Endodermal cell (in vitro differentiated cells): Measurements from ENCODE around the gene ZNF445. TPM values are rescaled to one million over a fixed set of nuclear protein-coding genes. Genes with fewer than 3 reads are reported as not detected.
A peak's percentile ranks its signal among the peaks of the same experiment; 100 is the strongest.

ENCODE experiments used
- DNase-seq: peaks from one replicate; pipeline ENCODE4 v3.0.0-alpha.2; 2017
- H3K27ac ChIP-seq: 2 replicates; pipeline ENCODE4 v1.5.1; 2013; ENCODE audit warnings: mild to moderate bottlenecking, low read depth, low read length, moderate library complexity
- H3K27me3 ChIP-seq: 2 replicates; pipeline ENCODE4 v1.6.1; 2013; ENCODE audit warnings: mild to moderate bottlenecking, low read length, moderate library complexity; ENCODE audit not compliant: insufficient read depth, control insufficient read depth, poor library complexity, severe bottlenecking
- H3K36me3 ChIP-seq: 2 replicates; pipeline ENCODE4 v1.7.0; 2013; ENCODE audit warnings: mild to moderate bottlenecking, low read length, moderate library complexity; ENCODE audit not compliant: control insufficient read depth, insufficient read depth
- H3K4me1 ChIP-seq: one replicate; pipeline ENCODE4 v1.7.0; 2013; ENCODE audit warnings: low read length; ENCODE audit not compliant: control insufficient read depth, insufficient read depth
- H3K4me3 ChIP-seq: 2 replicates; pipeline ENCODE4 v1.5.1; 2013; ENCODE audit warnings: mild to moderate bottlenecking, low read length, moderate library complexity
- H3K9ac ChIP-seq: 2 replicates; pipeline ENCODE4 v1.6.1; 2013; ENCODE audit warnings: mild to moderate bottlenecking, low read length, moderate library complexity; ENCODE audit not compliant: poor library complexity, severe bottlenecking; ENCODE audit errors: extremely low read depth
- H3K9me3 ChIP-seq: 2 replicates; pipeline ENCODE4 v1.6.1; 2013; ENCODE audit warnings: mild to moderate bottlenecking, low read length, moderate library complexity; ENCODE audit not compliant: control insufficient read depth
- H3K27ac Mint-ChIP-seq: 2 replicates; pipeline ENCODE4 v1.8.0; 2020; ENCODE audit warnings: mixed read lengths
- H3K27me3 Mint-ChIP-seq: 2 replicates; pipeline ENCODE4 v1.8.0; 2021; ENCODE audit warnings: mild to moderate bottlenecking, mixed read lengths; ENCODE audit not compliant: insufficient read depth
- H3K36me3 Mint-ChIP-seq: 2 replicates; pipeline ENCODE4 v1.8.0; 2020; ENCODE audit warnings: low read depth, mixed read lengths
- H3K4me1 Mint-ChIP-seq: 2 replicates; pipeline ENCODE4 v1.8.0; 2020; ENCODE audit warnings: mixed read lengths
- H3K4me3 Mint-ChIP-seq: 2 replicates; pipeline ENCODE4 v1.8.0; 2020; ENCODE audit warnings: mild to moderate bottlenecking, moderate library complexity, mixed read lengths
- H3K9me3 Mint-ChIP-seq: 2 replicates; pipeline ENCODE4 v1.8.0; 2020; ENCODE audit warnings: mild to moderate bottlenecking, mixed read lengths
- CTCF ChIP-seq: fragments of 200-600 bp; sonication (generic); conservative IDR thresholded peaks from 2 replicates; pipeline ENCODE4 v1.5.0; 2021; ENCODE audit warnings: antibody characterized with exemption, mild to moderate bottlenecking
- WGBS, 2 experiments: methylation state at CpG; one replicate each; pipeline versions ENCODE4 v1.1.5 to v1.1.7; 2013; ENCODE audit warnings: missing lambda C conversion rate in 2 of 2, mixed read lengths in 1 of 2; ENCODE audit not compliant: insufficient coverage in 1 of 2, insufficient read length in 1 of 2; 5-methylcytosine and 5-hydroxymethylcytosine counted together
- total RNA-seq, 2 donors: library from RNA; stranded (reverse); fragmentation: NEBNext Ultra II Directional in 1 of 2; extraction: Animal tissue kit (Norgen Biotek cat#: 25700) in 1 of 2; gene quantifications; 2 replicates in 1 of 2; 3 replicates in 1 of 2; pipeline ENCODE4 v1.2.1, GENCODE V29; 2021

The ZNF445 gene
- total RNA-seq, 2 donors from 2014 or later, result 35.4 to 56.9 TPM

DNA sequence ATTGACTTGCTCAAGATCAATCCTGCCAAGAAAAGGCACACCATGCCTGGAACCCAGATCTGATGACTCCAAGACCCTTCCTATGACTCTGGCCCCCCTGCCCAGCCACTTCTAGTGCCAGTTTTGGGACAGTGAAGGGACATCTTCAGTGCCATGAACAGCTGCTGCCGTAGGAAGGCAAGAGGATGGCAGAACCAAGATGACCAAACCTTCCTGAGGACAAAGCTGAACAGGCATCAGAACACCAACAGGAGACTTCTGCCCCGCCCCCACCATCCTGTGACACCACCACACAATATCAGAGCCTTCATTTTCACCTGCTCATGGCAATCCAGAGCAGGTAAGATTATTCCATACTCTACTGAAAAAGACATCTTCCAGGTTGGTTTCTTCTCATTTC, 33.0 kb downstream of the ZNF445 start:
- Mint-ChIP-seq H3K4me1 (no peaks in the 10 kb centered on the region), H3K4me3 (no peak overlapping the region), H3K36me3 (peaks cover 74% of the 10 kb centered on the region), H3K27me3 (no peaks in the 10 kb centered on the region), H3K27ac (no peak overlapping the region), H3K9me3 (peaks cover 43% of the 10 kb centered on the region)
- no peaks in the 10 kb centered on the region for H3K27me3 ChIP-seq
- H3K9me3 ChIP-seq, result peaks cover 17% of the 10 kb centered on the region
- peaks cover 63% of the 10 kb centered on the region for H3K36me3 ChIP-seq
- H3K27ac ChIP-seq, result no peak overlapping the region
- no peaks in the 10 kb centered on the region for H3K4me1 ChIP-seq
- no peak for TF ChIP-seq CTCF
- no peak overlapping the region for H3K9ac ChIP-seq
- WGBS, 2 experiments, result 86 to 94% methylated on average over 1 to 2 of the region's 2 CpGs
- no peak overlapping the region for H3K4me3 ChIP-seq
- peak; percentile 3 for DNase-seq

GRCh38 chr3:44442596-44443309, 34.7 kb downstream of the ZNF445 start:
- Histone ChIP-seq H3K4me3 (no peak overlapping the region), H3K9me3 (peaks cover 9% of the 10 kb centered on the region), H3K4me1 (no peaks in the 10 kb centered on the region), H3K27ac (no peak overlapping the region), H3K9ac (no peak overlapping the region), H3K27me3 (no peaks in the 10 kb centered on the region), H3K36me3 (peaks cover 46% of the 10 kb centered on the region)
- TF ChIP-seq CTCF, result no peak
- Mint-ChIP-seq H3K36me3 (peaks cover 62% of the 10 kb centered on the region), H3K27ac (no peak overlapping the region), H3K4me3 (no peak overlapping the region), H3K27me3 (no peaks in the 10 kb centered on the region), H3K9me3 (peaks cover 26% of the 10 kb centered on the region), H3K4me1 (no peaks in the 10 kb centered on the region)
- 94 to 100% methylated on average over 1 to 2 of the region's 2 CpGs for WGBS, 2 experiments
- DNase-seq, result peak; percentile 18

DNA sequence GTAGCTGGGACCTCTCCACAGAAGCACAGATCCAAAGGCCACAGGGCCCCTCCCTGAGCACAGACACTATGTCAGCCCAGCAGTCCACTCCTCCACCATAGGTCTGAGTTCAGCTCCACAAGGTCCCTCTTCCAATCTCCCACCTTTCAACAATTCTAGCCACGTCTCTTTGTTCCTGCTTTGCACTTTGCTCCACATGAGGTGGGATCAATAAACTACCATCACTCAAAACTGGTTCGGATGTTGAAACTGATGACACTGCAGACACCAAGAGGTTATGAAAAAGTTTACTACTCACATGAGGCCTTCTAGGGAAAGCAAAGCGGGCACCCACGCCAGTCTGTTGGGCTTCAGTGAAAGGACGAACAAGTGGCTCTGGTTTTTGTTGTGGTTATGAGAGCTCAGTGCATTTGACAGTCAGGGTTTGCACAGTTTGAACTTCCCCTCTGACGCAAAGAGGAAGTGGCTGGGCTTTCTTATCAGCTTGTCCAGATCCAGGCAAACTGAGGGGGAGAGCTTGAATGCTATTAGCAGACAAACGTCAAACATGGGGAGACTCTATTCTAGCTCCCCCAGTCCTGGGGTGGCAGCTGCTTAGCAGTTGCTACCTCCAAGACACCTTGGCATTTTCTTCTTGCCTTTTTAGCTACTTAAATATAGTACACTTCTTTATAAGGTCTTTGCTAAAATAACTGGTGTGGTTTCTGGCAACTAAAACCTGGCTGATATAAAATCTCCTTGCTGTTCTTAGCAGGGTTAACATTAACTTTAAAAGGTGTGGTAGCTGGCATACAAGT, 37.8 kb downstream of the ZNF445 start:
- Mint-ChIP-seq H3K4me1 (no peaks in the 10 kb centered on the region), H3K27ac (no peak overlapping the region), H3K27me3 (no peaks in the 10 kb centered on the region), H3K9me3 (no peaks in the 10 kb centered on the region), H3K36me3 (peaks cover 40% of the 10 kb centered on the region), H3K4me3 (no peak overlapping the region)
- 73 to 88% methylated on average over 5 to 7 of the region's 7 CpGs for WGBS, 2 experiments
- Histone ChIP-seq H3K9me3 (no peaks in the 10 kb centered on the region), H3K9ac (no peak overlapping the region), H3K36me3 (peaks cover 18% of the 10 kb centered on the region), H3K27ac (no peak overlapping the region), H3K27me3 (no peaks in the 10 kb centered on the region), H3K4me1 (no peaks in the 10 kb centered on the region), H3K4me3 (no peak overlapping the region)
- DNase-seq, result no peak
- no peak for TF ChIP-seq CTCF
